SK-N-SH (cell line): ENCODE measurements around the gene SMPD4. TPM values are rescaled to one million over a fixed set of nuclear protein-coding genes. Genes with fewer than 3 reads are reported as not detected.
"Not testable (repeated sequence)": the region's sequence is repeated elsewhere in the genome, so short reads cannot be mapped to it uniquely, and the experiment has no call there.

Source experiments
- CTCF ChIA-PET: fragments of 300-600, 350-600 bp; formaldehyde crosslinking; extraction: SDS; loops from one replicate; lab custom pipeline; 2021; lab: Yijun Ruan, JAX
- POLR2A ChIA-PET: fragments of 350-600 bp; sonication (Branson Sonifier 250); formaldehyde crosslinking; extraction: SDS; loops from one replicate; lab custom pipeline; 2020; ENCODE audit warnings: antibody characterized with exemption, inconsistent platforms; lab: Yijun Ruan, JAX
- DNase-seq: peaks from one replicate; pipeline ENCODE4 v3.0.0; 2012
- H2AFZ ChIP-seq: fragments of 200-600 bp; sonication (generic); 2 replicates; pipeline ENCODE4 v1.8.1; 2016; ENCODE audit warnings: antibody characterized with exemption, mild to moderate bottlenecking, low read depth
- H3F3A ChIP-seq: fragments of 200-600 bp; sonication (generic); replicated peaks from 2 replicates; pipeline ENCODE3; 2016; ENCODE audit warnings: antibody characterized with exemption, mild to moderate bottlenecking; ENCODE audit not compliant: insufficient read depth
- H3K27ac ChIP-seq, 2 experiments: fragments of 200-500 bp in 1 of 2; fragments of 200-600 bp in 1 of 2; sonication (Bioruptor generic) in 1 of 2; sonication (generic), shearing (Covaris generic) in 1 of 2; 2 replicates each; pipeline versions ENCODE4 v1.5.1 to v1.6.1; 2014 to 2016; ENCODE audit warnings: low read depth in 2 of 2, inconsistent platforms in 1 of 2, low read length in 1 of 2, mild to moderate bottlenecking in 1 of 2, mixed read lengths in 1 of 2
- H3K27me3 ChIP-seq: fragments of 200-600 bp; sonication (generic), shearing (Covaris generic); 2 replicates; pipeline ENCODE4 v1.6.1; 2016; ENCODE audit warnings: mixed run types; ENCODE audit not compliant: insufficient read depth
- H3K36me3 ChIP-seq, 2 experiments: fragments of 200-500 bp in 1 of 2; fragments of 200-600 bp in 1 of 2; sonication (Bioruptor generic) in 1 of 2; sonication (generic) in 1 of 2; replicated peaks in 1 of 2; 2 replicates each; pipeline versions ENCODE3 to v1.5.1; 2014 to 2016; ENCODE audit warnings: low read length in 1 of 2, mild to moderate bottlenecking in 1 of 2; ENCODE audit not compliant: insufficient read depth in 2 of 2, control insufficient read depth in 1 of 2
- H3K4me1 ChIP-seq, 2 experiments: fragments of 200-500 bp in 1 of 2; fragments of 200-600 bp in 1 of 2; sonication (Bioruptor generic) in 1 of 2; sonication (generic), shearing (Covaris generic) in 1 of 2; 2 replicates each; pipeline versions ENCODE4 v1.5.1 to v1.6.1; 2014 to 2016; ENCODE audit warnings: low read depth in 1 of 2, low read length in 1 of 2, mixed run types in 1 of 2; ENCODE audit not compliant: insufficient read depth in 2 of 2, control insufficient read depth in 1 of 2
- H3K4me2 ChIP-seq: fragments of 200-600 bp; sonication (generic), shearing (Covaris generic); 2 replicates; pipeline ENCODE4 v1.6.1; 2017; ENCODE audit warnings: mixed run types
- H3K4me3 ChIP-seq, 2 experiments: fragments of 200-500 bp in 1 of 2; fragments of 200-600 bp in 1 of 2; sonication (Bioruptor generic) in 1 of 2; sonication (generic), shearing (Covaris generic) in 1 of 2; 2 replicates each; pipeline versions ENCODE4 v1.5.1 to v1.8.1; 2014 to 2016; ENCODE audit warnings: low read depth in 2 of 2, inconsistent platforms in 1 of 2, low read length in 1 of 2, mild to moderate bottlenecking in 1 of 2, mixed read lengths in 1 of 2, moderate library complexity in 1 of 2
- H3K79me2 ChIP-seq: fragments of 200-600 bp; sonication (generic); 2 replicates; pipeline ENCODE4 v1.8.1; 2017; ENCODE audit warnings: mild to moderate bottlenecking; ENCODE audit not compliant: insufficient read depth
- H3K9ac ChIP-seq: fragments of 200-600 bp; sonication (generic); 2 replicates; pipeline ENCODE4 v1.6.1; 2017; ENCODE audit warnings: mixed run types
- H3K9me2 ChIP-seq: fragments of 200-600 bp; sonication (generic); 2 replicates; pipeline ENCODE4 v1.6.1; 2017; ENCODE audit warnings: mixed run types
- H3K9me3 ChIP-seq: fragments of 200-600 bp; sonication (generic); 2 replicates; pipeline ENCODE4 v1.6.1; 2017; ENCODE audit warnings: mixed run types, mild to moderate bottlenecking, moderate library complexity
- H4K20me1 ChIP-seq: fragments of 200-600 bp; sonication (generic); 2 replicates; pipeline ENCODE4 v1.6.1; 2017; ENCODE audit warnings: mild to moderate bottlenecking, mixed run types; ENCODE audit not compliant: insufficient read depth
- EZH2phosphoT487 ChIP-seq: fragments of 200-600 bp; sonication (generic); IDR thresholded peaks from 2 replicates; pipeline ENCODE4 v1.6.1; 2017; ENCODE audit warnings: low read depth, mixed run types, mild to moderate bottlenecking, antibody characterized with exemption, moderate library complexity, borderline replicate concordance
- FOXJ3 ChIP-seq: sonication (generic); formaldehyde crosslinking; IDR thresholded peaks from 2 replicates; pipeline ENCODE4 v1.5.1; 2020; ENCODE audit warnings: mild to moderate bottlenecking, missing genetic modification reagents
- FOXM1 ChIP-seq: IDR thresholded peaks from 2 replicates; pipeline ENCODE4 v1.4.0; 2012; ENCODE audit warnings: low read depth, mild to moderate bottlenecking
- GABPA ChIP-seq: IDR thresholded peaks from 2 replicates; pipeline ENCODE4 v1.4.0; 2012; ENCODE audit warnings: low read depth, mild to moderate bottlenecking
- IRF3 ChIP-seq: fragments of 150-350 bp; IDR thresholded peaks from 2 replicates; pipeline ENCODE4 v1.6.1; 2016; ENCODE audit warnings: mild to moderate bottlenecking, low read depth, low read length
- JUND ChIP-seq: IDR thresholded peaks from 2 replicates; pipeline ENCODE4 v1.4.0; 2012
- MAX ChIP-seq: IDR thresholded peaks from 2 replicates; pipeline ENCODE4 v1.4.0; 2012; ENCODE audit warnings: low read depth
- MEF2A ChIP-seq: IDR thresholded peaks from 2 replicates; pipeline ENCODE4 v1.4.0; 2012; ENCODE audit warnings: low read depth, borderline replicate concordance
- MXI1 ChIP-seq: IDR thresholded peaks from 2 replicates; pipeline ENCODE4 v1.6.1; 2012; ENCODE audit warnings: mild to moderate bottlenecking, low read depth, low read length, improper control_type of control experiment
- NFIC ChIP-seq: IDR thresholded peaks from 2 replicates; pipeline ENCODE4 v1.4.0; 2012; ENCODE audit warnings: borderline replicate concordance
- NRF1 ChIP-seq: IDR thresholded peaks from 2 replicates; pipeline ENCODE4 v1.6.1; 2012; ENCODE audit warnings: low read depth, mild to moderate bottlenecking, low read length
- PBX3 ChIP-seq: IDR thresholded peaks from 2 replicates; pipeline ENCODE4; 2012
- RCOR1 ChIP-seq: fragments of 150-350 bp; IDR thresholded peaks from 2 replicates; pipeline ENCODE4 v1.6.1; 2017; ENCODE audit warnings: antibody characterized with exemption, low read length
- RFX5 ChIP-seq: IDR thresholded peaks from 2 replicates; pipeline ENCODE4 v1.6.1; 2012; ENCODE audit warnings: mild to moderate bottlenecking, improper control_type of control experiment, low read length
- SIN3A ChIP-seq: IDR thresholded peaks from 2 replicates; pipeline ENCODE4 v1.6.1; 2012; ENCODE audit warnings: low read depth, mild to moderate bottlenecking, low read length, moderate library complexity, borderline replicate concordance
- SMC3 ChIP-seq: IDR thresholded peaks from 2 replicates; pipeline ENCODE4 v1.6.1; 2012; ENCODE audit warnings: low read depth, low read length, improper control_type of control experiment
- TCF12 ChIP-seq: IDR thresholded peaks from 2 replicates; pipeline ENCODE4 v1.4.0; 2012
- WGBS: methylation state at CpG from one replicate; pipeline ENCODE4 v1.1.6; 2017; ENCODE audit warnings: low lambda C conversion rate; 5-methylcytosine and 5-hydroxymethylcytosine counted together
- polyA plus RNA-seq, 3 experiments: library from polyadenylated mRNA; depleted of rRNA; stranded (reverse); fragments of >200 nt; gene quantifications; 2 replicates each; pipeline ENCODE4 v1.2.3, GENCODE V29; 2012
- TF ChIP-seq, protein P1 (sequence below): fragments of 150-350 bp; IDR thresholded peaks from 2 replicates; pipeline ENCODE4 v1.6.1; 2017; ENCODE audit warnings: antibody characterized with exemption, low read length, low read depth, borderline replicate concordance
- TF ChIP-seq, protein P2 (sequence below): IDR thresholded peaks from 2 replicates; pipeline ENCODE4 v1.4.0; 2012; ENCODE audit warnings: low read depth, borderline replicate concordance
- TF ChIP-seq, protein P3 (sequence below): IDR thresholded peaks from 2 replicates; pipeline ENCODE4 v1.6.1; 2012; ENCODE audit warnings: mild to moderate bottlenecking, low read depth, low read length, moderate library complexity

The SMPD4 gene
- polyA plus RNA-seq, 1 of the 3 experiments (the other 2 are of a cell fraction): 43.0 TPM

DNA sequence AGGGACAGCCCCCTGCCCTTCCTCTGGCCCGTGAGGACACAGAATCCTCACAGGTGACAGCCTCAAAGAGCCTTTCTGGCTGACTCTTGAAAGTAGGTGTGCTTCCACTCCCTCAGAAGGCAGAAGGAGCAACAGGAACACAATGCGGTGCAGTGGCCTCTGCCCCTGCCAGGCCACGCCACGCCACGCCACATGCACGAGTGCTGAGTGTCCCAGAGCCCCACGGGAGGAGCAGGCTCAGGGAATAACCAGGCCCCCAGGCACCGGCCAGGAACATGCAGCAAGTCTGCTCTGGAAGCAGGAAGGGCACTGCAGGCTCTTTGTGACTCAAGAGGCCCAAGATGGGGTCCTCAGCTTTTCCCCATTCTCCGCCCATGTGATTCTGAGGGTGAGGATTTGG is 18.4 kb downstream of the SMPD4 start:
- CTCF ChIA-PET: no interaction called here
- peaks cover 4 to 30% of the 10 kb centered on the region in 2 experiments for H3K36me3 ChIP-seq
- H3K27me3 ChIP-seq: no peaks in the 10 kb centered on the region
- WGBS: 97% methylated on average over 5 of the region's 9 CpGs
- no peak overlapping the region for H3K9ac ChIP-seq
- no peaks in the 10 kb centered on the region; a peak in 1 of 4 replicates for H3K4me1 ChIP-seq
- no peak for DNase-seq
- H3K79me2 ChIP-seq: no peaks in the 10 kb centered on the region
- H3K4me2 ChIP-seq: no peak overlapping the region
- no peak overlapping the region for H3K4me3 ChIP-seq
- H2AFZ ChIP-seq: no peak overlapping the region
- TF ChIP-seq EZH2phosphoT487 (no peak), NRF1 (no peak), MAX (no peak), SMC3 (no peak), MXI1 (no peak), FOXM1 (no peak), RCOR1 (no peak), GABPA (no peak), JUND (no peak), SIN3A (no peak), IRF3 (no peak), RFX5 (no peak), MEF2A (no peak), FOXJ3 (CRISPR knock-in tag) (no peak), TCF12 (no peak), NFIC (no peak), PBX3 (no peak)
- TF ChIP-seq, protein P1, sequence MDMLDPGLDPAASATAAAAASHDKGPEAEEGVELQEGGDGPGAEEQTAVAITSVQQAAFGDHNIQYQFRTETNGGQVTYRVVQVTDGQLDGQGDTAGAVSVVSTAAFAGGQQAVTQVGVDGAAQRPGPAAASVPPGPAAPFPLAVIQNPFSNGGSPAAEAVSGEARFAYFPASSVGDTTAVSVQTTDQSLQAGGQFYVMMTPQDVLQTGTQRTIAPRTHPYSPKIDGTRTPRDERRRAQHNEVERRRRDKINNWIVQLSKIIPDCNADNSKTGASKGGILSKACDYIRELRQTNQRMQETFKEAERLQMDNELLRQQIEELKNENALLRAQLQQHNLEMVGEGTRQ: no peak
- TF ChIP-seq, protein P2, sequence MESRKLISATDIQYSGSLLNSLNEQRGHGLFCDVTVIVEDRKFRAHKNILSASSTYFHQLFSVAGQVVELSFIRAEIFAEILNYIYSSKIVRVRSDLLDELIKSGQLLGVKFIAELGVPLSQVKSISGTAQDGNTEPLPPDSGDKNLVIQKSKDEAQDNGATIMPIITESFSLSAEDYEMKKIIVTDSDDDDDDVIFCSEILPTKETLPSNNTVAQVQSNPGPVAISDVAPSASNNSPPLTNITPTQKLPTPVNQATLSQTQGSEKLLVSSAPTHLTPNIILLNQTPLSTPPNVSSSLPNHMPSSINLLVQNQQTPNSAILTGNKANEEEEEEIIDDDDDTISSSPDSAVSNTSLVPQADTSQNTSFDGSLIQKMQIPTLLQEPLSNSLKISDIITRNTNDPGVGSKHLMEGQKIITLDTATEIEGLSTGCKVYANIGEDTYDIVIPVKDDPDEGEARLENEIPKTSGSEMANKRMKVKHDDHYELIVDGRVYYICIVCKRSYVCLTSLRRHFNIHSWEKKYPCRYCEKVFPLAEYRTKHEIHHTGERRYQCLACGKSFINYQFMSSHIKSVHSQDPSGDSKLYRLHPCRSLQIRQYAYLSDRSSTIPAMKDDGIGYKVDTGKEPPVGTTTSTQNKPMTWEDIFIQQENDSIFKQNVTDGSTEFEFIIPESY: no peak
- TF ChIP-seq, protein P3, sequence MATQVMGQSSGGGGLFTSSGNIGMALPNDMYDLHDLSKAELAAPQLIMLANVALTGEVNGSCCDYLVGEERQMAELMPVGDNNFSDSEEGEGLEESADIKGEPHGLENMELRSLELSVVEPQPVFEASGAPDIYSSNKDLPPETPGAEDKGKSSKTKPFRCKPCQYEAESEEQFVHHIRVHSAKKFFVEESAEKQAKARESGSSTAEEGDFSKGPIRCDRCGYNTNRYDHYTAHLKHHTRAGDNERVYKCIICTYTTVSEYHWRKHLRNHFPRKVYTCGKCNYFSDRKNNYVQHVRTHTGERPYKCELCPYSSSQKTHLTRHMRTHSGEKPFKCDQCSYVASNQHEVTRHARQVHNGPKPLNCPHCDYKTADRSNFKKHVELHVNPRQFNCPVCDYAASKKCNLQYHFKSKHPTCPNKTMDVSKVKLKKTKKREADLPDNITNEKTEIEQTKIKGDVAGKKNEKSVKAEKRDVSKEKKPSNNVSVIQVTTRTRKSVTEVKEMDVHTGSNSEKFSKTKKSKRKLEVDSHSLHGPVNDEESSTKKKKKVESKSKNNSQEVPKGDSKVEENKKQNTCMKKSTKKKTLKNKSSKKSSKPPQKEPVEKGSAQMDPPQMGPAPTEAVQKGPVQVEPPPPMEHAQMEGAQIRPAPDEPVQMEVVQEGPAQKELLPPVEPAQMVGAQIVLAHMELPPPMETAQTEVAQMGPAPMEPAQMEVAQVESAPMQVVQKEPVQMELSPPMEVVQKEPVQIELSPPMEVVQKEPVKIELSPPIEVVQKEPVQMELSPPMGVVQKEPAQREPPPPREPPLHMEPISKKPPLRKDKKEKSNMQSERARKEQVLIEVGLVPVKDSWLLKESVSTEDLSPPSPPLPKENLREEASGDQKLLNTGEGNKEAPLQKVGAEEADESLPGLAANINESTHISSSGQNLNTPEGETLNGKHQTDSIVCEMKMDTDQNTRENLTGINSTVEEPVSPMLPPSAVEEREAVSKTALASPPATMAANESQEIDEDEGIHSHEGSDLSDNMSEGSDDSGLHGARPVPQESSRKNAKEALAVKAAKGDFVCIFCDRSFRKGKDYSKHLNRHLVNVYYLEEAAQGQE: no peak
- H3K9me3 ChIP-seq: no peaks in the 10 kb centered on the region
- no peaks in the 10 kb centered on the region for H3K9me2 ChIP-seq
- POLR2A ChIA-PET: no interaction called here
- H4K20me1 ChIP-seq: no peaks in the 10 kb centered on the region
- no peak overlapping the region for H3K27ac ChIP-seq
- no peaks in the 10 kb centered on the region for H3F3A ChIP-seq

GRCh38 chr2:130162486-130162885 is 18.9 kb downstream of the SMPD4 start:
- H3K79me2 ChIP-seq, DNase-seq, H4K20me1 ChIP-seq, POLR2A ChIA-PET, H3K9me3 ChIP-seq, H3K27me3 ChIP-seq, H2AFZ ChIP-seq, H3K4me2 ChIP-seq, H3K4me1 ChIP-seq, H3K4me3 ChIP-seq, H3K9me2 ChIP-seq, H3K9ac ChIP-seq, H3F3A ChIP-seq, H3K27ac ChIP-seq, CTCF ChIA-PET: not testable (repeated sequence)
- 90% methylated on average over 5 of the region's 7 CpGs for WGBS
- peaks cover 4 to 30% of the 10 kb centered on the region in 2 experiments for H3K36me3 ChIP-seq
